IPS-NIHi7 (cell line): ENCODE results near the gene IFI30.

Experiments used
- DNase-seq: peaks from one replicate; pipeline ENCODE4 v3.0.0; 2012; ENCODE audit warnings: mixed read lengths; ENCODE audit errors: extremely low spot score

IFI30 gene

DNA sequence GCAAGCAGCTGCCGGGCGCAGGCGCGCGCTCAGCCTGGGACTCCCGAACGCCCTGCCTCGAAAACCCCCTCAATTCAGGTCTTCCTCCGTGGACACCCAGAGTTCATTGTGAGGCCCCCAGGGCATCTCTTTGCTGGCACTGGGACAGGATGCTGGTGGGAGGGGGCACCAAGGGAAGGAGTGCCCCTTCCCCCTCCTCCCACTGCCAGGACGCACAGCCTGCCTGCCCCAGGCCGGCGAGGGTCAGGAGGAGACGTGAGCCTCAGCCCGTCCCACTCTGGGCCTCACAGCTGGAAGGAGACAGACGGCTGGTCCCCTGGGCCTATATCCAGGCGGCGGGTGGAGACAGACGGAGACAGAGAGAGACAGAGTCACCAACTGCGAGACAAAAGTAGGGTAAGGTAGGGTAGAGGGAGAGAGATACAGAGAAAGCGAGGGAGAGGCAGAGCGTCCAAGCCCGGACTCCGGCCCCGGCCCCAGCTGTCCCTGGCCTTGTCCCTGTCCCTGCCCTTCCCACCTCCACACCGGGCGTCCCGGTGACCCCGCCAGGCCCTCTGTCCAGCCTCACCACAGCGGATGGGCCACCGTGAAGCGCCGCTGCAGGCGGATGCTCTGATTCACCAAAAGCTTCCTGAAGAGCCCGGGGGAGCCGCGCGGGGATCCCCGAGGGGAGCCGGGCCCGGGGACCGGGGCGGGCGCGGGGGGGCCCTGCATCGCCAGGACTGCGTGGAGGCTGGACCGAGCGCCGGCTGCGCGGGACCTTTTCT lies 52.3 kb downstream of the IFI30 start, which contains the start of gene PDE4C:
TSS of gene PDE4C (minus strand) at position 737 of the 767 bp plus-strand sequence. CDS start at position 714, 23 bp downstream.
- no peak for DNase-seq

DNA sequence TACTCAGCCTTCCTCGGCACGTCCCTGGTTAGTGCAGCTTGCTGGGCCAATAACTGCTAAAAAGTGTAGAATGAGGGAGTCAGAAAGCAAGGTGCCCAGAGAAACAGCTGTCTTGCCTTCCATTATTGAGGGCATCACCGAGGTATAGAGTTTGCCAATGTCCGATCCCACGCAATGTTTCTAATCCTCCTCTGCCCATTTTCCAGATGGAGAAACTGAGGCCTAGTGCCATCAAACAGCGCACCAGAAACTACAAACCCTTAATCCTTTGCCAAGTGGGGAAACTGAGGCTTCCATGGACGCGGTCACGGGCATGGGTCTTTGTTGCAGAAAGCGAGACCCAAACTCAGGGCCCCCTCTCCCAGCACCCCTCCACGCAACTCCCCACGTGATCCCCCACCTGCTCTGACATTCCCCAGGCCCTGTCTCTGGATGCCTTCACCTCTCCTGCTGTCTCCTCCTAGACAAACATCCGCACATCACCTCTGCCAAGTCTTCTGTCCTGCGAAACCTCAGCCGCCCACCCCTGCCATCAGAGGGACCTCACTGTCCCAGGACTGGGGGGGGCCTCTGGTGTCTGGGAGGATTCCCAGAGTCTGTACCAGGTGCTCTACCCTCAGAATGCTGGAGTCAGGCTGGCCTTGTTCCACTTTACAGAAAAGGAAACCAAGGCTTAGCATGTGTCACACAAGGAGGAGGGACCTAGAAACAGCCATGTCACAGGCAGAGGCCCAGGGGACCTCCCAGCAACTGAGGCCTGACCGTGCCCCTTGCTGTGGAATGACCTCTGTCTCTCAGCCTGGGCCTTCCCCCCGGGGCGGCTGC lies 53.6 kb downstream of the IFI30 start:
- no peak for DNase-seq
